NCI-H2107 treated with DMSO at 0.1 percent for 48 hours (cell line): ENCODE data around the gene TMEM72.
A peak's percentile ranks its signal among the peaks of the same experiment; 100 is the strongest.

Experiments
- DNase-seq: peaks from one replicate; lab custom pipeline; 2025; ENCODE audit not compliant: unreplicated experiment; lab: John Stamatoyannopoulos, UW

The TMEM72 gene

GRCh38 chr10:44966816-44967509 lies 55.8 kb downstream of the TMEM72 start:
- DNase-seq = no peak

GRCh38 chr10:44967616-44968015 lies 56.5 kb downstream of the TMEM72 start:
- DNase-seq = no peak

- no peak for DNase-seq
These were observed 57.0 kb downstream of the TMEM72 start for GRCh38 chr10:44968091-44968490.

GRCh38 chr10:44968500-44969400 lies 57.6 kb downstream of the TMEM72 start:
- DNase-seq = no peak

- DNase-seq = no peak
These were observed 58.7 kb downstream of the TMEM72 start for GRCh38 chr10:44969854-44970253.

- DNase-seq = no peak
These were observed 59.8 kb downstream of the TMEM72 start for GRCh38 chr10:44970812-44971395.

GRCh38 chr10:44971434-44971833 lies 60.3 kb downstream of the TMEM72 start:
- DNase-seq = no peak

GRCh38 chr10:44971935-44972757 lies 61.0 kb downstream of the TMEM72 start:
- DNase-seq = no peak

- DNase-seq = no peak
These were observed 61.8 kb downstream of the TMEM72 start for GRCh38 chr10:44972874-44973306.

- peak; percentile 56 for DNase-seq
These were observed 62.4 kb downstream of the TMEM72 start for GRCh38 chr10:44973323-44974081.

GRCh38 chr10:44974082-44974627 lies 63.0 kb downstream of the TMEM72 start:
- DNase-seq = no peak

- no peak for DNase-seq
These were observed 63.7 kb downstream of the TMEM72 start for GRCh38 chr10:44974628-44975430.

GRCh38 chr10:44975431-44976331 lies 64.5 kb downstream of the TMEM72 start:
- DNase-seq = peak; percentile 75

- no peak for DNase-seq
These were observed 65.4 kb downstream of the TMEM72 start for GRCh38 chr10:44976352-44977198.

- no peak for DNase-seq
These were observed 66.4 kb downstream of the TMEM72 start for GRCh38 chr10:44977287-44978212.

- no peak for DNase-seq
These were observed 67.1 kb downstream of the TMEM72 start for GRCh38 chr10:44978213-44978569.
